ENCODE results near the gene TRIM13. TPM values are rescaled to one million over a fixed set of nuclear protein-coding genes. Genes with fewer than 3 reads are reported as not detected.
"Not testable (repeated sequence)": the region's sequence is repeated elsewhere in the genome, so short reads cannot be mapped to it uniquely, and the experiment has no call there.

TRIM13 gene
- total RNA-seq, 1 donor from 2014 or later = 34.9 TPM

DNA sequence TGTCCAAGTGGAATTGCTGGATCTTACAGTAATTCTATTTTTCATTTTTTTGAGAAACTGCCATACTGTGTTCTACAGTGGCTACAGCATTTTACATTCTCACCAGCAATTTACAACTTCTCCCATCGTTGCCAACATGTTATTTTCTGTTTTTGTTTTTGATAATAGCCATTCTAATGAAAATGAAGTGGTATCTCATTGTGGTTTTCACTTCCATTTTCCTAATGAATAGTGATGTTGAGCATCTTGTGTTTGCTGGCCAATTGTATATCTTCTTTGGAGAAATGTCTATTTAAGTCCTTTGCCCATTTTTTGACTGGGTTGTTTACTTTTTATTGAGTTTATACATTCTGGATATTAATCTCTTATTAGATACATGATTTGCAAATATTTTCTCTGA, 57.0 kb downstream of the TRIM13 start:
- no peaks in the 10 kb centered on the region for H3K4me1 Mint-ChIP-seq (ENCODE audit: unreplicated experiment)
- H3K27me3 Mint-ChIP-seq (ENCODE audit: unreplicated experiment) = no peaks in the 10 kb centered on the region
- H3K4me3 Mint-ChIP-seq (ENCODE audit: unreplicated experiment) = no peak overlapping the region
- TF ChIP-seq CTCF (IDR thresholded peaks at IDR 0.05; ENCODE audit: unreplicated experiment) = no peak
- H3K9me3 Mint-ChIP-seq (ENCODE audit: unreplicated experiment) = no peaks in the 10 kb centered on the region
- no peak overlapping the region for H3K27ac Mint-ChIP-seq (ENCODE audit: unreplicated experiment)
- no peak for DNase-seq (ENCODE audit: low spot score)
- H3K36me3 Mint-ChIP-seq (ENCODE audit: low read depth, unreplicated experiment) = peaks cover 4% of the 10 kb centered on the region

- no peak for TF ChIP-seq CTCF (IDR thresholded peaks at IDR 0.05; ENCODE audit: unreplicated experiment)
- Mint-ChIP-seq H3K9me3 (ENCODE audit: unreplicated experiment) (no peaks in the 10 kb centered on the region), H3K4me1 (ENCODE audit: unreplicated experiment) (no peaks in the 10 kb centered on the region), H3K27me3 (ENCODE audit: unreplicated experiment) (no peaks in the 10 kb centered on the region), H3K27ac (ENCODE audit: unreplicated experiment) (no peak overlapping the region), H3K36me3 (ENCODE audit: low read depth, unreplicated experiment) (peaks cover 4% of the 10 kb centered on the region), H3K4me3 (ENCODE audit: unreplicated experiment) (no peak overlapping the region)
- DNase-seq (ENCODE audit: low spot score) = no peak
Observed at GRCh38 chr13:50055454-50055853, 58.6 kb downstream of the TRIM13 start.

DNA sequence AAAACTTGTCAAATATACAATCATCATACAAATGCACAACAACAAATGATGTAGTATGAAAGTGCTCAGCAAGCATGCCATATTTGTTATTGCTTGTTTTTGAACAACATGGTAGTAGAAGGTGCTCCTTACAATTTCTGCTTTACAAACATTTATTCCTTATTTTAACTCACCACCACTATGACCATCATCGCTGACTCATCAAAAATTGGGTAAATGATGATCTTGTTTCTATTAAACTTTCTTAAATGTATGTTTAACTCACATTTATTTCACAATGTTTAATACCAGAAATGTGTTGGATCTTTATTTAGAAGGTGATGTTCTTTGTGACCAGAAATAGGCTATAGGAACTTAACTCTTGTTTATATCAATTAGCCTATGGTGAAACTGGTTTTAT, 63.9 kb downstream of the TRIM13 start:
- no peak for TF ChIP-seq CTCF (IDR thresholded peaks at IDR 0.05; ENCODE audit: unreplicated experiment)
- Mint-ChIP-seq H3K9me3 (ENCODE audit: unreplicated experiment) (no peaks in the 10 kb centered on the region), H3K4me1 (ENCODE audit: unreplicated experiment) (no peaks in the 10 kb centered on the region), H3K36me3 (ENCODE audit: low read depth, unreplicated experiment) (no peaks in the 10 kb centered on the region), H3K27ac (ENCODE audit: unreplicated experiment) (no peak overlapping the region), H3K4me3 (ENCODE audit: unreplicated experiment) (no peak overlapping the region), H3K27me3 (ENCODE audit: unreplicated experiment) (no peaks in the 10 kb centered on the region)
- no peak for DNase-seq (ENCODE audit: low spot score)

GRCh38 chr13:50062336-50062735, 65.5 kb downstream of the TRIM13 start:
- H3K4me1 Mint-ChIP-seq (ENCODE audit: unreplicated experiment); H3K27me3 Mint-ChIP-seq (ENCODE audit: unreplicated experiment); H3K4me3 Mint-ChIP-seq (ENCODE audit: unreplicated experiment); H3K36me3 Mint-ChIP-seq (ENCODE audit: low read depth, unreplicated experiment); H3K9me3 Mint-ChIP-seq (ENCODE audit: unreplicated experiment); DNase-seq (ENCODE audit: low spot score); H3K27ac Mint-ChIP-seq (ENCODE audit: unreplicated experiment): not testable (repeated sequence)

GRCh38 chr13:50065712-50066111, 68.9 kb downstream of the TRIM13 start:
- Mint-ChIP-seq H3K27me3 (ENCODE audit: unreplicated experiment) (no peaks in the 10 kb centered on the region), H3K36me3 (ENCODE audit: low read depth, unreplicated experiment) (no peaks in the 10 kb centered on the region), H3K4me1 (ENCODE audit: unreplicated experiment) (no peaks in the 10 kb centered on the region), H3K4me3 (ENCODE audit: unreplicated experiment) (no peak overlapping the region), H3K9me3 (ENCODE audit: unreplicated experiment) (no peaks in the 10 kb centered on the region), H3K27ac (ENCODE audit: unreplicated experiment) (no peak overlapping the region)
- no peak for TF ChIP-seq CTCF (IDR thresholded peaks at IDR 0.05; ENCODE audit: unreplicated experiment)
- no peak for DNase-seq (ENCODE audit: low spot score)

Small RNA genes lying within 50 kb of the gene (microRNA-seq; reads per million reads assigned to microRNA genes)
- gene MIR15A (ENCODE audit: unreplicated experiment) = 2,678 reads per million, percentile 96 among the genes with 10 or more reads in this experiment
- 181 reads per million, percentile 85 among the genes with 10 or more reads in this experiment for gene MIR16-1 (ENCODE audit: unreplicated experiment)
- gene MIR3613 (ENCODE audit: unreplicated experiment) = 39.5 reads per million, percentile 74 among the genes with 10 or more reads in this experiment

Other genes starting within 250 kb of the TRIM13 start
- 50.3 TPM for gene KPNA3, start 204.4 kb upstream of the TRIM13 start, total RNA-seq (ENCODE audit: unreplicated experiment)
- gene SPRYD7, start 60.7 kb upstream of the TRIM13 start, total RNA-seq (ENCODE audit: unreplicated experiment) = 4.6 TPM
- 0.69 TPM for gene KCNRG, start 18.4 kb downstream of the TRIM13 start, total RNA-seq (ENCODE audit: unreplicated experiment)